ENCODE data around the gene MKNK1. TPM values are rescaled to one million over a fixed set of nuclear protein-coding genes. Genes with fewer than 3 reads are reported as not detected.
A peak's percentile ranks its signal among the peaks of the same experiment; 100 is the strongest.

Gene MKNK1
- total RNA-seq, 1 donor from 2014 or later = 30.6 TPM

DNA sequence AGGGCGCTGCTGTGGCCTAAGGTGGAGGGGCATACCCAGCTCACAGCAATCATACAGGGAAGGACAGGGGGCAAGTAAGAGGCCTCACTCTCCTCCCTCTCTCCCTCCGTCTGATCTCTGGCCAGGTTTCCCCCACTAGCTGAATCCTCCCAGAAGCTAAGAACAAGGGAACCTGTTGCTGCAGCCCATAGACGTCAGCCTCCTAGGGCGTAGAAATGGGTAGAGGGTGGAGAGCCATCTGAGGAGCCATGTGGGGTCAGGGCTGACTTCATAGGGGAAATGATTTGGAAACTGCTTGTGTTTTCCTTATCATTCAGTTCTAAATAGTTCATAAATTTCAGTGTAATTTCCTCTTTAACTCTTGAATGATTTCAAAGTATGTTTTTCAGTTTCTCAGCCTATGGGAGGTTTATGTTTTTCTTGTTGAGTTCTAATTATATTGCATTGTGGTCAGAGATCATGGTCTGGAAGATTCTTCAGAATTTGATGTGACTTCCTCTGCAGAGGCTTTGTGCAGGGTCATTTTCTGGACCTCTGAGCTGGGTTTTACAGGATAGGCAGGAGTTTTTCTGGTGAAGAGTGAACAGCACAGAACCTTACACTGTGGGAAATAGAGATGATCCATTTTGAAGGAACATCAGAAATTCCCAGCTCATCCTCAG is 14.8 kb upstream of the MKNK1 start:
- no peaks in the 10 kb centered on the region for H3K36me3 Mint-ChIP-seq
- peaks cover 33% of the 10 kb centered on the region for H3K4me1 Mint-ChIP-seq
- H3K4me3 Mint-ChIP-seq = no peak overlapping the region
- H3K27me3 Mint-ChIP-seq (ENCODE audit: low read depth) = peaks cover 6% of the 10 kb centered on the region
- H3K27ac Mint-ChIP-seq = no peak overlapping the region
- DNase-seq (ENCODE audit: low spot score in 2 of 2, unreplicated experiment in 2 of 2) = no peak
- TF ChIP-seq, protein P1, sequence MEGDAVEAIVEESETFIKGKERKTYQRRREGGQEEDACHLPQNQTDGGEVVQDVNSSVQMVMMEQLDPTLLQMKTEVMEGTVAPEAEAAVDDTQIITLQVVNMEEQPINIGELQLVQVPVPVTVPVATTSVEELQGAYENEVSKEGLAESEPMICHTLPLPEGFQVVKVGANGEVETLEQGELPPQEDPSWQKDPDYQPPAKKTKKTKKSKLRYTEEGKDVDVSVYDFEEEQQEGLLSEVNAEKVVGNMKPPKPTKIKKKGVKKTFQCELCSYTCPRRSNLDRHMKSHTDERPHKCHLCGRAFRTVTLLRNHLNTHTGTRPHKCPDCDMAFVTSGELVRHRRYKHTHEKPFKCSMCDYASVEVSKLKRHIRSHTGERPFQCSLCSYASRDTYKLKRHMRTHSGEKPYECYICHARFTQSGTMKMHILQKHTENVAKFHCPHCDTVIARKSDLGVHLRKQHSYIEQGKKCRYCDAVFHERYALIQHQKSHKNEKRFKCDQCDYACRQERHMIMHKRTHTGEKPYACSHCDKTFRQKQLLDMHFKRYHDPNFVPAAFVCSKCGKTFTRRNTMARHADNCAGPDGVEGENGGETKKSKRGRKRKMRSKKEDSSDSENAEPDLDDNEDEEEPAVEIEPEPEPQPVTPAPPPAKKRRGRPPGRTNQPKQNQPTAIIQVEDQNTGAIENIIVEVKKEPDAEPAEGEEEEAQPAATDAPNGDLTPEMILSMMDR (IDR thresholded peaks at IDR 0.05; ENCODE audit: unreplicated experiment) = no peak
- no peaks in the 10 kb centered on the region for H3K9me3 Mint-ChIP-seq

DNA sequence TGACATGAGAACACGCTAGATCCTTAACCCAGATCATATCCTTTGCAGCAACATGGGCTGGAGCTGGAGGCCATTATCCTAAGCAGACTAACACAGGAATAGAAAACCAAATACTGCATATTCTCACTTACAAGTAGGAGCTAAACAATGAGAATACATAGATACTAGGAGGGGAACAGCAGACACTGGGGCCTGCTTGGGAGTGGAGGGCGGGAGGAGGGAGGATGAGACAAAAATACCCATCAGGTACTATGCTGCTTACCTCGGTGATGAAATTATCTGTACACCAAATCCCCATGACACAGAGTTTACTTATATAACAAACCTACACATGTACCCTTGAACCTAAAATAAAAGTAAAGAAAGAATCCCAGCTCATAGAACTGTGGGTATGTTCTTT is 13.8 kb upstream of the MKNK1 start:
- H3K27me3 Mint-ChIP-seq (ENCODE audit: low read depth) = peaks cover 6% of the 10 kb centered on the region
- DNase-seq (ENCODE audit: low spot score in 2 of 2, unreplicated experiment in 2 of 2) = no peak
- TF ChIP-seq, protein P1 (IDR thresholded peaks at IDR 0.05; ENCODE audit: unreplicated experiment) = no peak
- no peaks in the 10 kb centered on the region for H3K9me3 Mint-ChIP-seq
- no peak overlapping the region for H3K27ac Mint-ChIP-seq
- peak overlapping the region; percentile 88 for H3K4me3 Mint-ChIP-seq
- H3K4me1 Mint-ChIP-seq = peaks cover 31% of the 10 kb centered on the region
- H3K36me3 Mint-ChIP-seq = no peaks in the 10 kb centered on the region

DNA sequence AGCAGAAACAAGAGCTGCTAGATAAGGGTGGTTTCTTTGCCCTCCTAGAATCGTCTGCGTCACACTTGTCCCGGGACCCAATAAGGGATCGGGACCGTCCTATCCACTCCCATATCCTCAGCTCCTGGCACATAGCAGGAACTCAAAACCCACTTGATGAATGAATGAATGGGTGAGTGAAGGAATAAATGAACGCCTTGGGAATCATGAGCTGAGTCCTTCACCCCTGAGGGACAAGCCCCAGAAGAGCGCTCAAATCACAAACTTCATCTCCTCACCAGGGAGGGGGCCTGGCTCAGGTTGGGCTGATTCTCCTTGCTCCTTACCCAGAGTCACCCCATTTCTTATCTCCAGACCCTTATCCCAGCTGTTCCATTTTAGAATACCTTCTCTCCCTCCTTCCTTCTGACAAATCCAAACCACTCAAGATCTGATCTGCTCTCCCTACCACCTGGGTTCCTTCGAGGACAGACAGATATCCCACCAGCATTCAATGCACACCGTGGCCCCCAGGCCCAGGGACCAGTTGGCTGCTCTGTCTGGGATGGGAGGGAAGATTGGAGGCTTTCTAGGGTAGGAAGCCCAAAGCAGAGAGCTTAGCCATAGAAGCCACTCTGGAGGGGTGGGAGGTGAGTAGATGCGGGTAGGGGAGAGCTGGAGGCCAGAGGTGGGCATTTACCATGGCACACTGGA is 13.2 kb upstream of the MKNK1 start:
- TF ChIP-seq, protein P1 (IDR thresholded peaks at IDR 0.05; ENCODE audit: unreplicated experiment) = no peak
- Mint-ChIP-seq H3K9me3 (no peaks in the 10 kb centered on the region), H3K4me3 (peak overlapping the region; percentile 88), H3K36me3 (no peaks in the 10 kb centered on the region), H3K4me1 (peaks cover 31% of the 10 kb centered on the region), H3K27me3 (ENCODE audit: low read depth) (peaks cover 6% of the 10 kb centered on the region), H3K27ac (peak overlapping the region; percentile 89)
- DNase-seq (ENCODE audit: low spot score in 2 of 2, unreplicated experiment in 2 of 2) = no peak

DNA sequence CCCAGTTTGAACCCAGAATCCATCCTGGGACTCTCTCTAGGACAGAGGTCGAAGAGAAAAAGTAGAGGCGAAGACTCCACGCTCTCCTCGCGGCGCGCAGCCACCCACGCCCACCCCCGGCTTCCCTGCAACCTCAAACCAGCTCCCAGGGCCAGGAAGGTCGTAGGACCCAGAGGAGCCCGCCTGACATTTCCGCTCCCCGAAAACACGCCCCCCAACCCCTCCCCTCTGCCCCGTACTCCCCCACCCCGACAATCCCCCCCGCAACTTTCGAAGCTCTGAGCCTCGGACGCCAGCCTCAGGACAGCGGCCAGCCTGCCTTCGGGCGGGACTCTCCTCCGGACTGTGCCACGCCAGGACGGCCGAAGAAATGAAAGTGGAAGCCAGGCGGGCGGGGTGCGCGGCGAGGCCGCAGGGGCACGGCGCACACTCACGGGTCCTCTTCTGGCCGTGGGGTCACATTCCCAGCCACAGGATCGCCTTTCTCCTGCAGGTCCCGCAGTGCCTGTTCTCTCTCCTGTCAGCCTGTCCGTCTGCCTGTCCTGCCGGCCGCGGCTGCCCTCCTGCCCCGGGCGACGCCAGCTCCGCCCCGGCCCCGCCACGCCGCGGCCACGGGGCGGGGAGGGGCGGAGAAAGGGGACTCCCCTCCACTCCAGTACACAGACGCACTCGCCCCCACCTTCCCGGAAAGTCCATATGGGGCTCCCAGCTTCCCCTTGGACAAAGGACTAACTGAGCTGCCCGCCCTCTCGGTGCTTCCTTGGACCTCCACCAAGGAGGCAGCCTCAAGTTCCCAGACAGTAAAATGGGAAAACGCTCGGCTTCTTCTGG is 12.4 kb upstream of the MKNK1 start, which contains the start of gene MOB3C:
MOB3C (minus strand) TSS at position 535 of the 831 bp plus-strand sequence. CDS start 3,490 bp downstream, outside the sequence.
- Mint-ChIP-seq H3K4me1 (peaks cover 29% of the 10 kb centered on the region), H3K9me3 (no peaks in the 10 kb centered on the region), H3K27ac (peak within 1 kb of the TSS; percentile 89), H3K27me3 (ENCODE audit: low read depth) (peaks cover 6% of the 10 kb centered on the region), H3K36me3 (no peaks in the 10 kb centered on the region), H3K4me3 (peak within 1 kb of the TSS; percentile 88)
- TF ChIP-seq, protein P1 (IDR thresholded peaks at IDR 0.05; ENCODE audit: unreplicated experiment) = no peak
- peak in 1 of 2 experiments; percentile 52 for DNase-seq (ENCODE audit: low spot score in 2 of 2, unreplicated experiment in 2 of 2)

DNA sequence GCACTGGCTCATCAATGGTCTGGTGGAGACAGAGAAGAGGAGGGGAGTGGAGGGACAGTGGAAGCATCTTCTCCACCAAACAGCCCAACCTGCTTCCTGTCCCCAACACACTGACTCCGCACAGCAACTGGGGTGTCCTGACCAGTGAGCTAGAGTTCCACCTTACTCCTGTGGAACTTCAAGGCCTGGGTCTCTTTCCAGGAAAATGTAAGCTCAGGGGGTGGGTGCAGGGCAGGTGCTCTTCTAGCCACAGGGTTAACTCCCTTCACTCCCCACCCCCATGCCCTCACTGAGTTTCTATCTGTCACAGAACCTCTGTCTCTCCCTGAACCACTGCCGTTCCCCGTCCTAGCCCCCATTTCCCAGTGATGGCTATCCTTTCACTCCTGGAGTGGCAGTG is 11.7 kb upstream of the MKNK1 start:
- Mint-ChIP-seq H3K27me3 (ENCODE audit: low read depth) (peaks cover 6% of the 10 kb centered on the region), H3K27ac (no peak overlapping the region), H3K4me3 (peak overlapping the region; percentile 88), H3K9me3 (no peaks in the 10 kb centered on the region), H3K36me3 (no peaks in the 10 kb centered on the region), H3K4me1 (peaks cover 30% of the 10 kb centered on the region)
- no peak for DNase-seq (ENCODE audit: low spot score in 2 of 2, unreplicated experiment in 2 of 2)
- TF ChIP-seq, protein P1 (IDR thresholded peaks at IDR 0.05; ENCODE audit: unreplicated experiment) = no peak

All from mesothelial cell of epicardium (in vitro differentiated cells).